Glutamatergic neuron (in vitro differentiated cells): ENCODE measurements around the gene SLC48A1. TPM values are rescaled to one million over a fixed set of nuclear protein-coding genes. Genes with fewer than 3 reads are reported as not detected.
A peak's percentile ranks its signal among the peaks of the same experiment; 100 is the strongest.

Source experiments
- DNase-seq: peaks from one replicate; pipeline ENCODE4 v3.0.0; 2022
- H3K27ac Mint-ChIP-seq: one replicate; pipeline ENCODE4 v1.8.0; 2020; ENCODE audit warnings: mild to moderate bottlenecking, mixed read lengths, inconsistent platforms; ENCODE audit not compliant: unreplicated experiment
- H3K27me3 Mint-ChIP-seq: one replicate; pipeline ENCODE4 v1.8.0; 2020; ENCODE audit warnings: mild to moderate bottlenecking, moderate library complexity, mixed read lengths, inconsistent platforms; ENCODE audit not compliant: unreplicated experiment
- H3K36me3 Mint-ChIP-seq: one replicate; pipeline ENCODE4 v1.8.0; 2020; ENCODE audit warnings: mild to moderate bottlenecking, mixed read lengths, inconsistent platforms; ENCODE audit not compliant: unreplicated experiment
- H3K4me1 Mint-ChIP-seq: one replicate; pipeline ENCODE4 v1.8.0; 2020; ENCODE audit warnings: mild to moderate bottlenecking, low read depth, mixed read lengths, inconsistent platforms; ENCODE audit not compliant: unreplicated experiment
- H3K4me3 Mint-ChIP-seq: one replicate; pipeline ENCODE4 v1.8.0; 2020; ENCODE audit warnings: mild to moderate bottlenecking, mixed read lengths, inconsistent platforms; ENCODE audit not compliant: unreplicated experiment
- H3K9me3 Mint-ChIP-seq: one replicate; pipeline ENCODE4 v1.8.0; 2020; ENCODE audit warnings: mild to moderate bottlenecking, moderate library complexity, mixed read lengths, inconsistent platforms; ENCODE audit not compliant: unreplicated experiment
- total RNA-seq: library from RNA; stranded (reverse); fragmentation: NEBNext Ultra II Directional; extraction: Animal tissue kit (Norgen Biotek cat#: 25700); gene quantifications from one replicate; pipeline ENCODE4 v1.2.1, GENCODE V29; 2021; ENCODE audit not compliant: unreplicated experiment
- TF ChIP-seq, protein P1 (sequence below): fragments of 200-600 bp; sonication (generic); IDR thresholded peaks from one replicate; pipeline ENCODE4 v1.5.0; 2021; ENCODE audit not compliant: partially characterized antibody, unreplicated experiment

The SLC48A1 gene
- total RNA-seq, 1 donor from 2014 or later: 15.7 TPM

GRCh38 chr12:47739297-47739696, 33.7 kb upstream of the SLC48A1 start:
- Mint-ChIP-seq H3K36me3 (no peaks in the 10 kb centered on the region), H3K9me3 (peaks cover 26% of the 10 kb centered on the region), H3K27me3 (peaks cover 18% of the 10 kb centered on the region), H3K4me3 (no peak overlapping the region), H3K27ac (no peak overlapping the region), H3K4me1 (peaks cover 27% of the 10 kb centered on the region)
- no peak for DNase-seq
- TF ChIP-seq, protein P1, sequence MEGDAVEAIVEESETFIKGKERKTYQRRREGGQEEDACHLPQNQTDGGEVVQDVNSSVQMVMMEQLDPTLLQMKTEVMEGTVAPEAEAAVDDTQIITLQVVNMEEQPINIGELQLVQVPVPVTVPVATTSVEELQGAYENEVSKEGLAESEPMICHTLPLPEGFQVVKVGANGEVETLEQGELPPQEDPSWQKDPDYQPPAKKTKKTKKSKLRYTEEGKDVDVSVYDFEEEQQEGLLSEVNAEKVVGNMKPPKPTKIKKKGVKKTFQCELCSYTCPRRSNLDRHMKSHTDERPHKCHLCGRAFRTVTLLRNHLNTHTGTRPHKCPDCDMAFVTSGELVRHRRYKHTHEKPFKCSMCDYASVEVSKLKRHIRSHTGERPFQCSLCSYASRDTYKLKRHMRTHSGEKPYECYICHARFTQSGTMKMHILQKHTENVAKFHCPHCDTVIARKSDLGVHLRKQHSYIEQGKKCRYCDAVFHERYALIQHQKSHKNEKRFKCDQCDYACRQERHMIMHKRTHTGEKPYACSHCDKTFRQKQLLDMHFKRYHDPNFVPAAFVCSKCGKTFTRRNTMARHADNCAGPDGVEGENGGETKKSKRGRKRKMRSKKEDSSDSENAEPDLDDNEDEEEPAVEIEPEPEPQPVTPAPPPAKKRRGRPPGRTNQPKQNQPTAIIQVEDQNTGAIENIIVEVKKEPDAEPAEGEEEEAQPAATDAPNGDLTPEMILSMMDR: no peak

DNA sequence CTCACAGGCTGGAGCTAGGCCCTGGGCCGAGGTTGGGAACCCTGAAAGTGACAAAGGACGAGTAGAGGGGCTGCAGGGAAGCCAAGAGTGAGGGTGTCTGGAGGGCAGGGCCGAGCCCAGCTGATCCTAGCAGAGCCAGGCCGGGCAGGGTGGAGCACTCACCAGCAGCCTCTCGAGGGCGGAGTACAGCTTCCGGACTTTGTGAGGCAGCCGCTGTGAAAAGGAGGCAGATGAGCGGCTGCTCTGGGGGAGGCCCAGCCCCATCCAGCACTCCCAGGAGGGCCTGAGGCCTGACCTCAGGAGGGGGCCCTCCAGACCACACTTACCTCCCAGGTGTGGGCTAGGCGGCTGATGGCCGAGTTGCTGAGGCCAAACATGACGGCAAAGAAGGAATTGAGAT, 33.1 kb upstream of the SLC48A1 start:
- peaks cover 22% of the 10 kb centered on the region for H3K4me1 Mint-ChIP-seq
- TF ChIP-seq, protein P1: no peak
- H3K9me3 Mint-ChIP-seq: peaks cover 22% of the 10 kb centered on the region
- no peak overlapping the region for H3K27ac Mint-ChIP-seq
- peaks cover 21% of the 10 kb centered on the region for H3K27me3 Mint-ChIP-seq
- no peaks in the 10 kb centered on the region for H3K36me3 Mint-ChIP-seq
- no peak overlapping the region for H3K4me3 Mint-ChIP-seq
- no peak for DNase-seq

- peaks cover 21% of the 10 kb centered on the region for H3K9me3 Mint-ChIP-seq
- no peak for DNase-seq
- H3K4me3 Mint-ChIP-seq: no peak overlapping the region
- TF ChIP-seq, protein P1: no peak
- H3K36me3 Mint-ChIP-seq: no peaks in the 10 kb centered on the region
- H3K4me1 Mint-ChIP-seq: peaks cover 16% of the 10 kb centered on the region
- peaks cover 20% of the 10 kb centered on the region for H3K27me3 Mint-ChIP-seq
- no peak overlapping the region for H3K27ac Mint-ChIP-seq
These were observed 32.3 kb upstream of the SLC48A1 start for GRCh38 chr12:47740606-47741339.

- Mint-ChIP-seq H3K9me3 (peaks cover 20% of the 10 kb centered on the region), H3K4me1 (peaks cover 16% of the 10 kb centered on the region), H3K4me3 (no peak overlapping the region), H3K27me3 (peaks cover 19% of the 10 kb centered on the region), H3K27ac (peak overlapping the region; percentile 28), H3K36me3 (no peaks in the 10 kb centered on the region)
- DNase-seq: no peak
- TF ChIP-seq, protein P1: no peak
These were observed 31.7 kb upstream of the SLC48A1 start for GRCh38 chr12:47741340-47741703.

GRCh38 chr12:47742253-47742825, 30.7 kb upstream of the SLC48A1 start:
- Mint-ChIP-seq H3K4me1 (peaks cover 11% of the 10 kb centered on the region), H3K9me3 (peaks cover 19% of the 10 kb centered on the region), H3K4me3 (no peak overlapping the region), H3K27me3 (peaks cover 16% of the 10 kb centered on the region), H3K36me3 (no peaks in the 10 kb centered on the region), H3K27ac (no peak overlapping the region)
- TF ChIP-seq, protein P1: peak; percentile 96
- DNase-seq: peak; percentile 57
